HG03432 (cell line): ENCODE data around the gene PKP4.

ENCODE experiments used
- ATAC-seq: cut with Tn5 transposase; IDR thresholded peaks from one replicate; pipeline ENCODE4 v1.9.1; 2021; ENCODE audit warnings: mild to moderate bottlenecking, moderate library complexity; ENCODE audit not compliant: unreplicated experiment

Gene PKP4

GRCh38 chr2:158644139-158644538 is 187.4 kb downstream of the PKP4 start:
- ATAC-seq, result no peak

GRCh38 chr2:158645299-158645698 is 188.5 kb downstream of the PKP4 start:
- ATAC-seq, result no peak

GRCh38 chr2:158647436-158648231 is 190.9 kb downstream of the PKP4 start:
- no peak for ATAC-seq

GRCh38 chr2:158649846-158650245 is 193.1 kb downstream of the PKP4 start:
- no peak for ATAC-seq

GRCh38 chr2:158650646-158651357 is 194.1 kb downstream of the PKP4 start:
- ATAC-seq, result no peak

- ATAC-seq, result no peak
Measured at GRCh38 chr2:158651358-158652057, 194.8 kb downstream of the PKP4 start.

- no peak for ATAC-seq
Measured at GRCh38 chr2:158655628-158656027, 198.9 kb downstream of the PKP4 start.

GRCh38 chr2:158656492-158657229 is 199.9 kb downstream of the PKP4 start:
- no peak for ATAC-seq

- ATAC-seq, result no peak
Measured at GRCh38 chr2:158658396-158658795, 201.6 kb downstream of the PKP4 start.

GRCh38 chr2:158659483-158659882 is 202.7 kb downstream of the PKP4 start:
- no peak for ATAC-seq

- ATAC-seq, result no peak
Measured at GRCh38 chr2:158661231-158661630, 204.5 kb downstream of the PKP4 start.

- ATAC-seq, result no peak
Measured at GRCh38 chr2:158662421-158662820, 205.7 kb downstream of the PKP4 start.

GRCh38 chr2:158663796-158664195 is 207.0 kb downstream of the PKP4 start:
- ATAC-seq, result no peak

- ATAC-seq, result no peak
Measured at GRCh38 chr2:158664987-158665386, 208.2 kb downstream of the PKP4 start.

GRCh38 chr2:158665536-158666302 is 209.0 kb downstream of the PKP4 start:
- ATAC-seq, result no peak

GRCh38 chr2:158666969-158667368 is 210.2 kb downstream of the PKP4 start:
- ATAC-seq, result no peak

GRCh38 chr2:158667586-158667985 is 210.8 kb downstream of the PKP4 start:
- ATAC-seq, result no peak

- ATAC-seq, result no peak
Measured at GRCh38 chr2:158668001-158668765, 211.4 kb downstream of the PKP4 start.

GRCh38 chr2:158670292-158670691 is 213.5 kb downstream of the PKP4 start:
- ATAC-seq, result no peak
